NT2/D1 (cell line): ENCODE data around the gene TIMM44.

Experiments
- SUZ12 ChIP-seq: IDR thresholded peaks from 2 replicates; pipeline ENCODE4 v1.6.1; 2011; ENCODE audit not compliant: insufficient read length, insufficient read depth; ENCODE audit errors: extremely low read depth
- YY1 ChIP-seq: IDR thresholded peaks from 2 replicates; pipeline ENCODE4 v1.6.1; 2011; ENCODE audit not compliant: insufficient read length, insufficient read depth
- ZNF274 ChIP-seq: IDR thresholded peaks from 2 replicates; pipeline ENCODE4 v1.6.1; 2011; ENCODE audit warnings: mild to moderate bottlenecking, low read depth, low read length

DNA sequence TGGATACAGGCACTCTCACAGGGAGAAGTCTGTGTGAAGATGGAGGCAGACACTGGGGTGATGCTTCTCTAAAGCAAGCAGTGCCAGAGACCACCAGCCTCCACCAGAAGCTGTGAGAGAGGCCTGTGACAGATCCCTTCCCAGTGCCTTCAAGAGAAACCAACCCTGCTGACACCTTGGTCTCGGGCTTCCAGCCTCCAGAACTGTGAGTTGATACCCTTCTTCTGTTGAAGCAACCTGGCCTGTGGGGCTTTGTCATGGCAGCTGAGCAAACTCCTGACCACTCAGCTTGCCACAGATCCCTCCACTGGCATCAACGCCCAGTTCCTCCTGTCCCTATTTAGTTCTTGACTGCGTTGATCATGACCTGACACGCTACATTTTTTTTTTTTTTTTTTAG is 33.0 kb upstream of the TIMM44 start:
- TF ChIP-seq SUZ12 = no peak
- TF ChIP-seq ZNF274 = no peak
- TF ChIP-seq YY1 = no peak
